HG02763 (cell line): ENCODE results near the gene GPR68.

Experiments used
- ATAC-seq: cut with Tn5 transposase; IDR thresholded peaks from one replicate; pipeline ENCODE4 v1.9.1; 2021; ENCODE audit warnings: mild to moderate bottlenecking, moderate library complexity; ENCODE audit not compliant: unreplicated experiment

GPR68 gene, protein sequence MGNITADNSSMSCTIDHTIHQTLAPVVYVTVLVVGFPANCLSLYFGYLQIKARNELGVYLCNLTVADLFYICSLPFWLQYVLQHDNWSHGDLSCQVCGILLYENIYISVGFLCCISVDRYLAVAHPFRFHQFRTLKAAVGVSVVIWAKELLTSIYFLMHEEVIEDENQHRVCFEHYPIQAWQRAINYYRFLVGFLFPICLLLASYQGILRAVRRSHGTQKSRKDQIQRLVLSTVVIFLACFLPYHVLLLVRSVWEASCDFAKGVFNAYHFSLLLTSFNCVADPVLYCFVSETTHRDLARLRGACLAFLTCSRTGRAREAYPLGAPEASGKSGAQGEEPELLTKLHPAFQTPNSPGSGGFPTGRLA

DNA sequence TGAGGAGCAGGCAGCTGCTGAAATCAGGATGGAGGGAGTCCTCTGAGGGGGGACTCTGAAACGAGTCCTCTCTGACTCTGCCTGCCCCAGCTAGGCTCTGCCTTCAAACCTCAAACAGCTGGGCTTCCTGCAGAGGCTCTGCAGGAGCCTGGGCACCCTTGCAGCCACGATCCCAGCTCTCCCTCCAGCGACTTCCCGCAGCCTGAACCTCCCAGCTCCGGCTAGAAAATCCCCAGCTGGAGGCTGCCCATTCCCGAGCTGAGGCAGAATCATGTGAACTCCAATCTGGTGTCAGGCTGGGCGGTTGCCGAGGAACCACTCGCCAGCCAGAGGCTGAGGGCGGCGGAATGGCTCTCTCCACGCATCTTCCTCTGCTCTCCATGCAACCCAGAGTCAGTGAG is at the start of gene GPR68:
TSS of gene GPR68 (minus strand) at position 204 of the 401 bp plus-strand sequence. CDS start 9,654 bp downstream, outside the sequence.
- no peak for ATAC-seq

DNA sequence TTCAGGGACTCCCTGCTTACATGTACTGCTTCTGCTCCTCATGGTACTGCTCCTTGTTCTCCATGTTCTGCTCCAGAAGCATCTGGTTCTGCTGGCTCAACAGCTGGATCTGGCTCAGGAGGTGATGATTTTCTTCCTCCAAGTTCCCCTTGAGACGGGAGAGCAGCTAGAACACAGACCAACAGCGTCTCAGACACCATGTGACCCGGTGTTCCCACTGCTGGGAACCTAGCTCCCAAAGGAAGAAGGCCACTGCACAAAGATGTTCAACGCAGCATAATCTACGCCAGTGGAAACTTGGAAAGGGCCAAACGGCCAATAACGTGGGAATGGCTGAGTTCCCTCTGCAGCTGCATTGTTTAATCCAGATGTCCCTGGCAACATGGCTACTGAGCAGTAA is 49.6 kb upstream of the GPR68 start:
- ATAC-seq: no peak

GRCh38 chr14:91293281-91293680 is 48.8 kb upstream of the GPR68 start:
- ATAC-seq: no peak

DNA sequence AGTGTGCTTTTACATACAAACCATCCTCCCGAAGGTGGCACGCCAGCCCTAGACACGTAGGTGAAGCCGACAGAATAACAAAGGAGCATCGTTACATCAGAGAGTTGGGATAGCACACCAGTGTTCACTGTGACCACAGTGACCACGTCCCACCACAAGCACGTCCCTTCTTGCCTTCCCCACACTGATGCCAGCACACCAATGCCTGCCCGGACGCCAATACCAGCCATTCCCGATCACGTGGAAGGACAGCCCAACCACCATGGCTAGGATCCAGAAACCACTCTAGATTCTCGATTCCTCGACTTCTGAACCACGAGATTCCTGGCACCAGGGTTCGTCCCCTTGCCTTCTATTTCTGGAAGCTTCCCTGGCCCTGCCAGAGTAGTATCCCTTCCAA is 48.0 kb upstream of the GPR68 start:
- no peak for ATAC-seq

DNA sequence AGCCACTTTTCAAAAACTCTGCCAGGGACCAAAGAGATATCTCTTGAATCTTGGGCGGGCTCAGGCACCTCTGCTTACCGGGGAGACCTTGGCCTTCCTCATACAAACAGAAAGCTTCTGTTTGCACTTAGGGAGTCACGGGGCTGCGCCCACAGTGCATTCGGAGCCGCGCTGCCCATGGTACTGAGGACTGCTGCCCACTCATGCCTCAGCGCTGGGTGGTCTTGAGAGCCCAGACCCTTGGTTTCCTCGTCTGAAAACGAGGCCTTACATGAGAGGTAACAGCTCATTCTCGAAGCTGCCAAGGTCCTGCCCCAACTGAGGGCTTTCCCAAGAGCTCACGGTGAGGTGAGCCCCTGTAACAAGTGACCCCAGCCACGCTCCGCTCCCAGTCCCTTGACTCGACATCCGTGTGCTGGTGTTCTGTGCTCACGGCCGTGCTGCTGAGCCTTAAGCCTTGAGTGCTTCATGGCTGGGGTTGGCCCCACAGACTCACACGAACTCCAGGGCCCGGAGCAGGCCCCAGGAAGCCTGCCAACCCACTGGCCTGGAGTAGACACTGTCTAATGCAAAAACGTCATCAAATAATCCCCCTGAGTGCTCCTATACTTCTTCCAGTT is 47.4 kb upstream of the GPR68 start:
- ATAC-seq: no peak

DNA sequence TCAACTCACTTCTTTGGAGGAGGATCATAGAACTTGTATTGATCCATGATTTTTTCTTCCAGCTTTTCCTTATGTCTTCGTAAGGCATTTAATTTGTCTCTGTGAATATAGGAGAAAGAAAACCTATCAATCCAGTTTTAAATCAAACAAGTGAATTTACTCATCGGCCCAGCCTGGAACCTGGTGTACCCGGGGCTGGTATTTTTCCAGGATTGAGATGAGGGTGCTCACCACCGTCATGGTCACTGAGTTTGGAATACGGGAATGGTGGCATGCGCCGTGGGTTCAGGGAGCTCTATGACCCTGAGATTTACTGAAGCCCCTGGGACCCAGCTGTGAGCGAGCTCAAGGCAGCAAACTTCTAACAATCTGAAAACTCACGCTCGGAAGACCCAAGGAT is 46.5 kb upstream of the GPR68 start:
- no peak for ATAC-seq

DNA sequence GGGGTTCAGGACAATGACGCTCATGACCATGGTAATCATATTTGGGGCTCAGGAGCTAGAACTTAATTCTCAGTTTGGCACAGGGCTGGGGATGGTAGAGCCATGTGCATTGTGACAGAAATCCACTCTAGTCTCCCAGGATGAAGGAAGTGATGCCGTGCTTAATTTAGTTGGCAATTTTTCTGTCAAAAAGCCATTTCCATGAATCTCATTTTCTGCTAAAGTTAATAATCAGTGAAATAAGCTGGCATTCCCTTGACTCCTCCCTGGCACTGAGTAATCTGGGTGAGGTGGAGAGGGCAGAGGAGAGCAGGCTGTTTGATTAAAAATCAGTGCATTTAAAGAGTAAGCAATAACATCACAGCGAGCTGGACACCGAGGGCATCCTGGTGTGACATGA is 45.0 kb upstream of the GPR68 start:
- no peak for ATAC-seq

GRCh38 chr14:91288876-91289275 is 44.4 kb upstream of the GPR68 start:
- ATAC-seq: no peak

- no peak for ATAC-seq
Observed at GRCh38 chr14:91286530-91286937, 42.0 kb upstream of the GPR68 start.

GRCh38 chr14:91284791-91285548 is 40.5 kb upstream of the GPR68 start:
- ATAC-seq: no peak

- ATAC-seq: no peak
Observed at GRCh38 chr14:91284146-91284790, 39.8 kb upstream of the GPR68 start.

DNA sequence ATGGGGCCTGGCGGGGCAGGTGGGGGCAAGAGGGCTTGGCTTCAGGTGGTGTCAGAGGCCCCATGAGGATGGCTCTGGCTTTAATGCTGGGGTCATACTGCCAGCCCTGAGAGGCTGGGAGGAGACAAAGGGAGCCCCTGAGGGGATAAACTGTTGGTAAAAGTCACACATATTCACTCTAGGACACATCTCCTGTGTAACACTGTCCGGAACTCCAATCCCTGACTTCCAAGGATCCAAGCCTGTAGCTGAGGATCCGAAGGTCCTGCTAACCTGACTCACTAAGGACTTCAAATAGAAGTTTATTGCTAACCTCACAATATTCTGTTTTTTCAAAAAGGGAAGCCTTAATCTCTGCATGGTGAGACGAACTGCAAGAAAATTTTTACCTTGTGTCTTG is 39.2 kb upstream of the GPR68 start:
- no peak for ATAC-seq

DNA sequence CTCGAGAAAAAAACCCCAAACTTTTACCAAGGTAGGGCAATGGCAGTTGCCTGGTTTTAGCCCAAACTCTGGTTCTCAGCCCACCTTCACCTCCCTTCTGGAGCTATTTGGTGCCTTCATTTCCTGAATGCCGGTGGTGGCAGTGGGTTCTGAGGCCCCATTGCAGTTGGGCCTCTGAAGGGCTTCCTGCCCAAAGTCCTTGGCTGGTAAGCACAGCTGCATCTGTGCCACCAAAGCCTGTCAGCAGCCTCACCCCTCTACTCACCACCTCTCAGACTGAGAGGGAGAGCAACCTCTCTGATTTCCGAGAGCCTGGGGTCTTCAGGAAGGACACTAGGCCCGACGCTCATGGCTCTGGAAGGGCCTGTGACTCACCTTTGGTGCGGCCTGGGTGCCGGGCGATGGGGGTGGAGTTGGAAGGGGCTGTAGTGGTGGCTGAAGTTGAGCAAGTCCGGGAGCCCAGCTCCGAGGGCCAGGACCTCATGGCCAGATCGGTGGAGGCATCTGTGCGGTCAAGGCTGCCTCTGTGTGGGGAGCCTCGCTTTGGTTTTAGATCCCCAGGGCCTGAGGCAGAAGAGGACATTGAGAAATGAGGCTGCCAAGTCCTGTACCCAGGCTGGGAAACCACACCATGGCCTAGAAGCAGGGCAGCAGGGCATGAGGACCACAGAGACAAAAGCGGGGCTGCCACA is 38.6 kb upstream of the GPR68 start:
- ATAC-seq: no peak

GRCh38 chr14:91281346-91281745 is 36.8 kb upstream of the GPR68 start:
- ATAC-seq: no peak

DNA sequence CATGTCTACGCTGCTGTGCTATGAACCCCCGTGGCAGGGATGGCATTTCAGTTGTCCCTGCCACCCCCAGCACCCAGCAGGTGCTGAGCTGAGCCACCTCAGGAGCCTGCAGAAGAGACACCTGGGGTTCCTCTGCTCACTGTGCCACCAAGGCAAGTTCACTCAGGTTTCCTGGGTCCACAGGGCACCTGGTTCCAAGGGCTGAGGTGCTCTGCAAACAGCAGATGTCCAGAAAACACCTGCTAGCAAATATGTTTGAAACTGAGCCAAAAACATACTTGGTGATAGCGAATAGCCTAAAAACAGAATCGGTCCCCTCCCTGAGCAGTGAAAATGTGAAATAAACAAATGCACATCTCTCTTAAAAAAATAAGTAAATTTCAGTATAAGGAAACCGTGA is 35.6 kb upstream of the GPR68 start:
- ATAC-seq: no peak

- no peak for ATAC-seq
Observed at GRCh38 chr14:91279354-91279753, 34.9 kb upstream of the GPR68 start.

- no peak for ATAC-seq
Observed at GRCh38 chr14:91278383-91278715, 33.8 kb upstream of the GPR68 start.

- no peak for ATAC-seq
Observed at GRCh38 chr14:91277546-91278382, 33.3 kb upstream of the GPR68 start.

DNA sequence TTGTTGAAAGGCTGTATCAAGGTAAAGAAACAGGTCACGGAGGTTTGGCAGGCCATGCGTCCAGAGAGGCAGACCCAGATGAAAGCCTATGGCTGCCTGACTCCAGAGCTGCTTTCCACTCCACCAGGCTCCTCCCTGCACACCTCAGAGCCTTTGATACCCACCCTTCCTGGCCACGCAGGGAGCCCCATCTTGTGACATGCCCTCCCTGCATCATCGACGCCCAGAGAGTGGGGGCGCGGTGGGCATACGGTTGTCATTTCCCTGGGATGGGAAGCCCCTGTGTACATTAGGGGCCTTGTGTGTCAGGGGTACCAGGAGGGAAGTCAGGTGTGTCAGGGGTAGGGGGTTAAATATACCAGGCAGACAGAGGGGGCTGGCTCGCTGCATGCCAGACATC is 30.3 kb upstream of the GPR68 start:
- no peak for ATAC-seq

DNA sequence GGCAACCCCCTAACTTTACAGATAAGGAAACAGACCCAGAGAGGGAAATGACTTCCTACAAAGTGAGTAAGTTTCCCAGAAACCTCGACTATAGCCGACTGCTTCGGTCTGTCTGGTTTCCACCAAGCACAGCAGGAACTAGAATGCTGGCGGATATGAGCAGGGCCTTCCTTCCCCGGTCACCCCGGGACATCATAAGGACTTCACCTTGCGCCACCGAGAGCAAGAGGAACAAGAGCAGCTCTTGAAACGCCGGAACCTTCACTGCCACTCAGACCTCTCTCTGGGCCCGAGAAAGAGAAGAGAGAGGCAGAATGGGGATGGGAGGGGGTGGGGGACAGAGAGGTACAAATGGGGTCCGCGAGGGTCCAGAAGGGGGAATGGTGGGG is 29.4 kb upstream of the GPR68 start:
- ATAC-seq: no peak
